Osteocyte (in vitro differentiated cells): Measurements from ENCODE around the gene TECPR1. TPM values are rescaled to one million over a fixed set of nuclear protein-coding genes. Genes with fewer than 3 reads are reported as not detected.

Source experiments
- DNase-seq: peaks from one replicate; pipeline ENCODE4 v3.0.0; 2021; ENCODE audit warnings: mixed read lengths; ENCODE audit not compliant: unreplicated experiment; ENCODE audit errors: extremely low spot score
- H3K27ac Mint-ChIP-seq: one replicate; pipeline ENCODE4 v1.8.0; 2021; ENCODE audit warnings: mild to moderate bottlenecking, mixed read lengths; ENCODE audit not compliant: unreplicated experiment
- H3K27me3 Mint-ChIP-seq: one replicate; pipeline ENCODE4 v1.8.0; 2021; ENCODE audit warnings: mixed read lengths; ENCODE audit not compliant: unreplicated experiment
- H3K36me3 Mint-ChIP-seq: one replicate; pipeline ENCODE4 v1.8.0; 2021; ENCODE audit warnings: mixed read lengths; ENCODE audit not compliant: unreplicated experiment
- H3K4me1 Mint-ChIP-seq: one replicate; pipeline ENCODE4 v1.8.0; 2021; ENCODE audit warnings: mixed read lengths; ENCODE audit not compliant: unreplicated experiment
- H3K4me3 Mint-ChIP-seq: one replicate; pipeline ENCODE4 v1.8.0; 2021; ENCODE audit warnings: mild to moderate bottlenecking, moderate library complexity, mixed read lengths; ENCODE audit not compliant: unreplicated experiment
- H3K9me3 Mint-ChIP-seq: one replicate; pipeline ENCODE4 v1.8.0; 2021; ENCODE audit warnings: mixed read lengths; ENCODE audit not compliant: unreplicated experiment
- CTCF ChIP-seq: fragments of 200-600 bp; sonication (generic); IDR thresholded peaks from 2 replicates; pipeline ENCODE4 v1.5.0; 2021; ENCODE audit warnings: antibody characterized with exemption, mild to moderate bottlenecking, moderate library complexity
- total RNA-seq: library from RNA; stranded (reverse); gene quantifications from 2 replicates; pipeline ENCODE4 v1.2.1, GENCODE V29; 2021

Gene TECPR1
- total RNA-seq, 1 donor from 2014 or later, result 33.6 TPM

GRCh38 chr7:98254516-98254915 is 2.5 kb upstream of the TECPR1 start:
- Mint-ChIP-seq H3K4me1 (peaks cover 26% of the 10 kb centered on the region), H3K27ac (no peak overlapping the region), H3K9me3 (no peaks in the 10 kb centered on the region), H3K36me3 (peaks cover 3% of the 10 kb centered on the region), H3K4me3 (no peak overlapping the region), H3K27me3 (no peaks in the 10 kb centered on the region)
- no peak for TF ChIP-seq CTCF
- DNase-seq, result no peak

DNA sequence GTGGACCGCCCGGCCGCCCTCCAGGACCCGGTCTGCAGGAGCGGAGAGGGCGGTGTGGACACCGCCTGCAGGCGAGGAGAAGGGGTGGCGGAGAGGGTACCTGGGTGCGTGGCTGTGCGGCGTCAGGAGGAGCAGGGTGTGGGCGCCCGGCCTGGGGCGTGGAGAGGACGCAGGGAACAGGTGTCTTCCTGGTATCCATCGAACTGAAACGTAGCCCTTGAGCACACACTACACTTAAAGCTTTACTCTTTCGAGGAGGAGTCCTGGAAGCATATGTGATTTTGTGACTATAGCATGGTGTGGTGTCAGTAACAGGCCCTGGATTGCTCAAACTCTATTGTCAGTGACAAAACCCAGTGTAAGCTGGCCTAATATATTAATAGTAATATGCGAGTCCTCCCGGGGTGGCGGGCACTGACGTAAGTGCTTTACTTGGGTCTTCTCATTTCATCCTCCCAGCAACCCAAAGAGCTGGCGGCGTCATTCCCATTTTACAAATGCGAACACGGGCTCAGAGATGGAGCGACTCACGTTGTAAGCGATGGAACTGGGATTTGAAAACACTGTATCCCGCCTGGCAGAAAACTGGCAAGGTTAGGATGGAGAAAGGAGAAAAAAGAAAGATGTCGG is 508 bp upstream of the TECPR1 start:
- Mint-ChIP-seq H3K4me1 (peaks cover 28% of the 10 kb centered on the region), H3K9me3 (no peaks in the 10 kb centered on the region), H3K27me3 (no peaks in the 10 kb centered on the region), H3K36me3 (peaks cover 8% of the 10 kb centered on the region), H3K4me3 (peak overlapping the region; percentile 97), H3K27ac (peak overlapping the region; percentile 92)
- TF ChIP-seq CTCF, result no peak
- no peak for DNase-seq

- Mint-ChIP-seq H3K27ac (peak overlapping the region; percentile 92), H3K4me3 (peak overlapping the region; percentile 97), H3K27me3 (no peaks in the 10 kb centered on the region), H3K4me1 (peaks cover 28% of the 10 kb centered on the region), H3K9me3 (no peaks in the 10 kb centered on the region), H3K36me3 (peaks cover 8% of the 10 kb centered on the region)
- DNase-seq, result no peak
- no peak for TF ChIP-seq CTCF
These were observed 816 bp downstream of the TECPR1 start for GRCh38 chr7:98251231-98251600.

- H3K4me1 Mint-ChIP-seq, result peaks cover 28% of the 10 kb centered on the region
- peaks cover 9% of the 10 kb centered on the region for H3K36me3 Mint-ChIP-seq
- peak overlapping the region; percentile 97 for H3K4me3 Mint-ChIP-seq
- no peak for DNase-seq
- no peak for TF ChIP-seq CTCF
- no peaks in the 10 kb centered on the region for H3K9me3 Mint-ChIP-seq
- no peaks in the 10 kb centered on the region for H3K27me3 Mint-ChIP-seq
- no peak overlapping the region for H3K27ac Mint-ChIP-seq
These were observed 1.2 kb downstream of the TECPR1 start for GRCh38 chr7:98250789-98251188.

DNA sequence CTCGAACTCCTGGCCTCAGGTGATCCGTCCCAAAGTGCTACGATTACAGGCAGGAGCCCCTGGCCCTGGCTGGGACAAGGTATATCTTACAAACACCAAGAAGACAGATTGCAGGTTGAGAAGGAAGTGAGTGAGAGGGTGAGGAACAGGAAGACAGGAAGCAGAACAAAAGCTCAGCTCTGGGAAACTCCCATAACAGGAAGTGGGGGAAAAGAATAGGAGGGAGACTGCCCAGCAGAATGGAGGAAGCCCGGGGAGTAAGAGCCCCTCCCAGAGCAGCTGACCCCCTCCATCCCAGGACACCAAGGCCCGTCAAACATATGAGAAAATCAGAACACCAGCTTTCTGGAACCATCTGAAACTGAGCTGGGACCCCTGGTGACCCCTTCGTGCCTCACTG is 2.9 kb downstream of the TECPR1 start:
- TF ChIP-seq CTCF, result no peak
- no peak overlapping the region for H3K27ac Mint-ChIP-seq
- H3K4me3 Mint-ChIP-seq, result no peak overlapping the region
- H3K27me3 Mint-ChIP-seq, result no peaks in the 10 kb centered on the region
- DNase-seq, result no peak
- H3K4me1 Mint-ChIP-seq, result peaks cover 28% of the 10 kb centered on the region
- no peaks in the 10 kb centered on the region for H3K9me3 Mint-ChIP-seq
- H3K36me3 Mint-ChIP-seq, result peaks cover 7% of the 10 kb centered on the region
